ENCODE data around the gene COX6A1. TPM values are rescaled to one million over a fixed set of nuclear protein-coding genes. Genes with fewer than 3 reads are reported as not detected.
A peak's percentile ranks its signal among the peaks of the same experiment; 100 is the strongest.

Gene COX6A1
- total RNA-seq, 4 donors from 2014 or later, result 469 to 1,865 (median 1,048) TPM

DNA sequence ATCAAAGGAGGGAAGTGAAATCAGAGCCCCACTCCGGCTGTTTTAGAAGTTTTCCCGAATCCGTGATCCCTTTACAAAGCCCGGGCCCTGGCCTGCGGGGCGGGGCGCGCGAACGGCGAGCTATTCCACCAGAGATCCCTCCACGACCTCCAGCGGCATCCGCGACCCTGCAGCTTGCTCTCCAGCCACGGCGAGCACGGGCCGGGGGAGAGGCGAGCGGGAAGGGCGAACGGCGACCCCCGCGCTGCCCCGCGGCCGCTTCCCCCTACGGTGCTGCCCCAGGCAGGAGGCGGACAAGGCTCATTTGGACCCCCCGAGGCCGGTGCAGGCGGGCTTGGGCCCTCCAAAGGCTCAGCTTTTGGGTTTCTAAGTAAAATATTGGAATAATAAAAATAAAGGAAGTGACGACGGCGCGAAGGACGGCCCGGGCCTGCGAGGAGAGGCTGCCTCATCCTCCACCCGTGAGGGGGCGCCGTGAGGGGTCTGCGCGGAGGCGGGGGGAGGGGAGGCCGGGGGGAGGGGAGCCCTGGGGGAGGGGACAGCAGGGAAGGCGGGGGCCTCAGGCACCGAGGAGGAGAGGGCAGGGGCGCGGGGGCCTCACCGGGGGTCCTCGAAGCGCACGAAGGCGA, 31.0 kb downstream of the COX6A1 start:
- Histone ChIP-seq H3K27me3 (no peaks in the 10 kb centered on the region), H3K27ac (peak overlapping the region; percentile 94 to 97 (median 96)), H3K36me3 (peaks cover 0 to 18% (median 9%) of the 10 kb centered on the region in 4 donors), H3K4me3 (peak overlapping the region; percentile 85 to 98 (median 94)), H3K4me1 (peaks cover 0 to 39% (median 20%) of the 10 kb centered on the region in 4 donors), H3K9me3 (no peaks in the 10 kb centered on the region)
- no peak for TF ChIP-seq POLR2AphosphoS5 (IDR thresholded peaks at IDR 0.05)
- in situ Hi-C loops (cut with MboI; ENCODE audit: low pct_ligation_motif_present in 1 of 4, low pct_unique_long_range_greater_than_20kb in 1 of 4, low sequenced_read_pairs in 3 of 4), result no loop called here
- intact Hi-C loops (cut with DNase I; ENCODE audit: low total_unique reads), result no loop called here
- WGBS, 2 donors (ENCODE audit: low coverage in 1 of 2), result 4% methylated on average over 20 of the region's 57 CpGs; no CpG with 5 or more reads in 1 of the 2 donors
- peak; percentile 36 for DNase-seq

- TF ChIP-seq EP300 (IDR thresholded peaks at IDR 0.05; ENCODE audit: low read depth) (no peak), POLR2AphosphoS5 (IDR thresholded peaks at IDR 0.05) (peak; percentile 81 to 91 (median 89)), POLR2A (IDR thresholded peaks at IDR 0.05) (peak; percentile 51)
- TF ChIP-seq, protein P1, sequence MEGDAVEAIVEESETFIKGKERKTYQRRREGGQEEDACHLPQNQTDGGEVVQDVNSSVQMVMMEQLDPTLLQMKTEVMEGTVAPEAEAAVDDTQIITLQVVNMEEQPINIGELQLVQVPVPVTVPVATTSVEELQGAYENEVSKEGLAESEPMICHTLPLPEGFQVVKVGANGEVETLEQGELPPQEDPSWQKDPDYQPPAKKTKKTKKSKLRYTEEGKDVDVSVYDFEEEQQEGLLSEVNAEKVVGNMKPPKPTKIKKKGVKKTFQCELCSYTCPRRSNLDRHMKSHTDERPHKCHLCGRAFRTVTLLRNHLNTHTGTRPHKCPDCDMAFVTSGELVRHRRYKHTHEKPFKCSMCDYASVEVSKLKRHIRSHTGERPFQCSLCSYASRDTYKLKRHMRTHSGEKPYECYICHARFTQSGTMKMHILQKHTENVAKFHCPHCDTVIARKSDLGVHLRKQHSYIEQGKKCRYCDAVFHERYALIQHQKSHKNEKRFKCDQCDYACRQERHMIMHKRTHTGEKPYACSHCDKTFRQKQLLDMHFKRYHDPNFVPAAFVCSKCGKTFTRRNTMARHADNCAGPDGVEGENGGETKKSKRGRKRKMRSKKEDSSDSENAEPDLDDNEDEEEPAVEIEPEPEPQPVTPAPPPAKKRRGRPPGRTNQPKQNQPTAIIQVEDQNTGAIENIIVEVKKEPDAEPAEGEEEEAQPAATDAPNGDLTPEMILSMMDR (IDR thresholded peaks at IDR 0.05), result peak; percentile 81 to 93 (median 87)
- Histone ChIP-seq H3K9me3 (no peaks in the 10 kb centered on the region), H3K4me3 (peak within 1 kb of the TSS; percentile 85 to 98 (median 94)), H3K27ac (peak within 1 kb of the TSS; percentile 94 to 97 (median 96)), H3K4me1 (peaks cover 0 to 42% (median 20%) of the 10 kb centered on the region in 4 donors), H3K36me3 (peaks cover 0 to 11% (median 5%) of the 10 kb centered on the region in 4 donors), H3K27me3 (no peaks in the 10 kb centered on the region)
- WGBS, 2 donors (ENCODE audit: low coverage in 1 of 2), result 0% methylated on average over 48 of the region's 88 CpGs; no CpG with 5 or more reads in 1 of the 2 donors
- in situ Hi-C loops (cut with MboI; ENCODE audit: low pct_ligation_motif_present in 1 of 4, low pct_unique_long_range_greater_than_20kb in 1 of 4, low sequenced_read_pairs in 3 of 4), result no loop called here
- intact Hi-C loops (cut with DNase I; ENCODE audit: low total_unique reads), result no loop called here
- peak; percentile 96 for DNase-seq
Measured at GRCh38 chr12:120469450-120470149, 31.7 kb downstream of the COX6A1 start, which contains the start of gene SRSF9. Gene SRSF9 (minus strand): TSS chr12:120469748. CDS start chr12:120469609, 139 bp downstream.

- Histone ChIP-seq H3K4me3 (peak overlapping the region; percentile 85 to 98 (median 94)), H3K27me3 (no peaks in the 10 kb centered on the region), H3K9me3 (no peaks in the 10 kb centered on the region), H3K36me3 (peaks cover 0 to 5% (median 2%) of the 10 kb centered on the region in 4 donors), H3K27ac (peak overlapping the region; percentile 94 to 97 (median 96)), H3K4me1 (peaks cover 0 to 45% (median 20%) of the 10 kb centered on the region in 4 donors)
- no peak for DNase-seq
- TF ChIP-seq EP300 (IDR thresholded peaks at IDR 0.05; ENCODE audit: low read depth) (no peak), POLR2A (IDR thresholded peaks at IDR 0.05) (no peak), POLR2AphosphoS5 (IDR thresholded peaks at IDR 0.05) (no peak)
- TF ChIP-seq, protein P1 (IDR thresholded peaks at IDR 0.05), result no peak
- 72% methylated on average over 26 of the region's 26 CpGs; no CpG with 5 or more reads in 1 of the 2 donors for WGBS, 2 donors (ENCODE audit: low coverage in 1 of 2)
- intact Hi-C loops (cut with DNase I; ENCODE audit: low total_unique reads) (no loop called here), in situ Hi-C loops (cut with MboI; ENCODE audit: low pct_ligation_motif_present in 1 of 4, low pct_unique_long_range_greater_than_20kb in 1 of 4, low sequenced_read_pairs in 3 of 4) (no loop called here)
Measured at GRCh38 chr12:120470150-120470784, 32.4 kb downstream of the COX6A1 start.

DNA sequence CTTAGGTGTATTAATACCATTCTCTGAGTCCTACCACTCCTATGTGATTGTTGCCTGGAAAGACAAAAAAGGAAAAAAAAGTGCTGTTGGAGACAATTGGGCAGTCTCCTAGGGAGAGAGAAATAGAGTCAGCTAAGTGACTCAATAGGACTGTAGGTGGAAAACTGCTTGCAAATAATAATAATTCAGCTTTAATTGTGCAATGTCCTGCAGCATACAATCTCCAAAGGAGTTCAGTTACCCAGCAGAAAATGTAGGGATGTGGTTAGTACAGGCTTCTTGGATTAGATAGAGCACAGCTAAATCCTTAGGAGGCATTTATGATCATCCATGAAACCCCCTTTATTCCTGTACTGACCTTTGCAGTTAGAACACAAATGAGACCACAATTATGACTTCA, 34.6 kb downstream of the COX6A1 start:
- Histone ChIP-seq H3K4me1 (peaks cover 0 to 29% (median 16%) of the 10 kb centered on the region in 4 donors), H3K27me3 (no peaks in the 10 kb centered on the region), H3K9me3 (no peaks in the 10 kb centered on the region), H3K4me3 (no peak overlapping the region), H3K27ac (no peak overlapping the region), H3K36me3 (no peaks in the 10 kb centered on the region)
- in situ Hi-C loops (cut with MboI; ENCODE audit: low pct_ligation_motif_present in 1 of 4, low pct_unique_long_range_greater_than_20kb in 1 of 4, low sequenced_read_pairs in 3 of 4) (no loop called here), intact Hi-C loops (cut with DNase I; ENCODE audit: low total_unique reads) (no loop called here)
- TF ChIP-seq POLR2A (IDR thresholded peaks at IDR 0.05) (no peak), EP300 (IDR thresholded peaks at IDR 0.05; ENCODE audit: low read depth) (no peak), POLR2AphosphoS5 (IDR thresholded peaks at IDR 0.05) (no peak)
- TF ChIP-seq, protein P1 (IDR thresholded peaks at IDR 0.05), result no peak
- no peak for DNase-seq
